ENCODE results near the gene MPZL2. TPM values are rescaled to one million over a fixed set of nuclear protein-coding genes. Genes with fewer than 3 reads are reported as not detected.

The MPZL2 gene
- total RNA-seq, 1 experiment from 2014 or later: 1.8 TPM

- POLR2A ChIA-PET: no interaction called here
- peaks cover 22% of the 10 kb centered on the region for H3K27me3 ChIP-seq (ENCODE audit: control insufficient read depth, insufficient read depth, low read length)
- no peak overlapping the region for H3K4me3 ChIP-seq (ENCODE audit: low read depth in 2 of 2, low read length in 2 of 2)
- in situ Hi-C loops (cut with HindIII; ENCODE audit: low pct_unique_long_range_greater_than_20kb, low sequenced_read_pairs): no loop called here
- BruUV-seq (replicated peaks): no TSS peak
- no peaks in the 10 kb centered on the region; the same call in 1 of the 2 replicates for H3K36me3 ChIP-seq (ENCODE audit: control insufficient read depth, insufficient read depth, low read length)
- H3K27ac ChIP-seq (ENCODE audit: low read length): no peak overlapping the region
- intact Hi-C loops (cut with micrococcal nuclease; ENCODE audit: unreplicated experiment): no loop called here
- peaks cover 8% of the 10 kb centered on the region; the same call in 1 of the 2 replicates for H3K4me1 ChIP-seq (ENCODE audit: control insufficient read depth, insufficient read depth, low read length)
- DNase-seq (ENCODE audit: low read depth, low spot score) (no peak), ATAC-seq (no peak)
- TF ChIP-seq REST (IDR thresholded peaks at IDR 0.05; ENCODE audit: insufficient read depth in 1 of 2, low read depth in 2 of 2, low read length in 1 of 2): no peak
- no peak for TF ChIP-seq CTCF (IDR thresholded peaks at IDR 0.05)
- no peak for TF ChIP-seq TCF7L2 (IDR thresholded peaks at IDR 0.05; ENCODE audit: low read depth, low read length)
- no peak for TF ChIP-seq POLR2AphosphoS5 (IDR thresholded peaks at IDR 0.05; ENCODE audit: low read depth, low read length)
- no peak for TF ChIP-seq SIN3A (IDR thresholded peaks at IDR 0.05; ENCODE audit: borderline replicate concordance, insufficient read depth, low read depth, low read length)
- CTCF ChIA-PET: no interaction called here
- no peaks in the 10 kb centered on the region; the same call in 1 of the 2 replicates for H3K9me3 ChIP-seq (ENCODE audit: control insufficient read depth, insufficient read depth, low read depth, low read length)
Observed at GRCh38 chr11:118263112-118263511, 985 bp downstream of the MPZL2 start.

GRCh38 chr11:118260353-118260752 lies 3.7 kb downstream of the MPZL2 start:
- Histone ChIP-seq H3K36me3 (ENCODE audit: control insufficient read depth, insufficient read depth, low read length) (no peaks in the 10 kb centered on the region; the same call in 1 of the 2 replicates), H3K4me1 (ENCODE audit: control insufficient read depth, insufficient read depth, low read length) (peaks cover 8% of the 10 kb centered on the region; the same call in 1 of the 2 replicates), H3K27ac (ENCODE audit: low read length) (no peak overlapping the region), H3K4me3 (ENCODE audit: low read depth in 2 of 2, low read length in 2 of 2) (no peak overlapping the region), H3K9me3 (ENCODE audit: control insufficient read depth, insufficient read depth, low read depth, low read length) (no peaks in the 10 kb centered on the region; the same call in 1 of the 2 replicates), H3K27me3 (ENCODE audit: control insufficient read depth, insufficient read depth, low read length) (peaks cover 34% of the 10 kb centered on the region)
- in situ Hi-C loops (cut with HindIII; ENCODE audit: low pct_unique_long_range_greater_than_20kb, low sequenced_read_pairs): no loop called here
- no TSS peak for BruUV-seq (replicated peaks)
- ATAC-seq (no peak), DNase-seq (ENCODE audit: low read depth, low spot score) (no peak)
- no peak for TF ChIP-seq REST (IDR thresholded peaks at IDR 0.05; ENCODE audit: insufficient read depth in 1 of 2, low read depth in 2 of 2, low read length in 1 of 2)
- no peak for TF ChIP-seq CTCF (IDR thresholded peaks at IDR 0.05)
- no peak for TF ChIP-seq POLR2AphosphoS5 (IDR thresholded peaks at IDR 0.05; ENCODE audit: low read depth, low read length)
- TF ChIP-seq SIN3A (IDR thresholded peaks at IDR 0.05; ENCODE audit: borderline replicate concordance, insufficient read depth, low read depth, low read length): no peak
- TF ChIP-seq TCF7L2 (IDR thresholded peaks at IDR 0.05; ENCODE audit: low read depth, low read length): no peak
- CTCF ChIA-PET: no interaction called here
- intact Hi-C loops (cut with micrococcal nuclease; ENCODE audit: unreplicated experiment): no loop called here
- POLR2A ChIA-PET: no interaction called here

Data from Panc1 (cell line).